ENCODE data around the gene BMP8B.
"Not testable (repeated sequence)": the region's sequence is repeated elsewhere in the genome, so short reads cannot be mapped to it uniquely, and the experiment has no call there.

The BMP8B gene

DNA sequence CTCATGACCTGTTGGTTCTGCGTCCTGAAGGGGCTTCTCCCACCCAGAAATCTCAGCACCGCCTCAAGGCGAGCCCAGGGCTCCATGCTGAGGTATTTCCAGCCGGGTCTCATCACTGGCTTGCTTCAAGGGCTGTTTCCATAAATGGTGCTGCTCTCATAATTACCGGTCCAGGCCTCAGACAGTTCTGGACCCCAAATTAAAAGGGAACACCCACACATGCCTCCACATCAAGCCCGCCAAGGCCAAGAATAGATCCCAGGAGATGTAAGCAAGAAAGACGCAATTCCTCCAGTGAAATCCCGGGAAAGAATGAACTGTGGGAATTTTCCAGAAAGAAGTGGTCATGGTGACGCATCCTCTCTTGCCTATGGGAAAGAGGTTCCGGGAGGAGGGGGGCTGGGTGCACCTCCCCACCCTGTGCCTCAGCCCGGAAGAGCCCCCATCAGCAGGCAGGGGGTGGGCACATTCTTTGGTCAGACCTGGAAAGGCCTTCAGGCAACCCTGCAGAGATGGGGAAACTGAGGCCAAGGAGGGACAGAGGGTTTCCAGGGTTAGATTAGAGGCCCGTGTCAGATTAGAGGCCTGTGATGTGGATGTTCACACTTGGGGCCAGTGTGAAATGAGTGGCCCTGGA is 10.1 kb downstream of the BMP8B start:
- not testable (repeated sequence) for DNase-seq (ENCODE audit: low spot score)

DNA sequence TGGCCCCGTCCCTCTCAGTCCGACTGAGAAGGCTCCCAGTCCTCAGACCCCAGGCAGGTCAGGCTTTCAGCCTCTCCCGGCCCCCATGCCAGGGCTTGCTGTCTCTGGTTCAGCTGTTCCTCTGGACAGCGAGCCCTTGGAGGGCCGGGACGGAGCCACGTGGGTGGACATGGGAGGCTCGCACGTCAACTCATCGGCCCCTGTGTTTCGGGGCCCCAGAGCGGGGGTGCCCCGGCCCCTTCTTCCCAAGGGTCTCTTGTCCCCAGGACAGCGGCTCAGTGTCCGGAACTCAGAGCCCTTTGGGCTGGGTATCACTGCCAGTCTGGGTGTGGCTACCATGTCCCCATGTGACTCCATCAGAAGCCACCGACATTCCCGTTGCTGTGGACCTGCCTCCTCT is 10.8 kb downstream of the BMP8B start:
- DNase-seq (ENCODE audit: low spot score) = not testable (repeated sequence)

DNA sequence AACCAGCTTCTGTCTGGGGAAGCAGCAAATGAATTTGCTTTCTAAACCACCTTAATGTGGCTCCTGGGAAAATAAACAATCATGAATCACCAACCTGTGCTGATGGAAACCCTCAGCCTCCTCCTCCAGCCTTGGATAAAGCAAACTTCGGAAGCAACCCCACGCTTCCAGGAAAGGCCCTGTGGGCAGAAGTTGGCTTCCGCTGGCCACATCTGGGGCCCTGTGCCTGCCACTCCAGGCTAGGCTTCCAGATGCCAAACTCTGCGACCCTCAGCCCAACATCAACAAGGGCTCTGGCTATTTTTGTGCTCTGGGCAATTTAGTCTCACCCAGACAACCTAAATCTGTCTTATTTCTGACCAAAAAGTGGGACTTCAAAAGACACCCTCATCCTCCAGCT is 11.4 kb downstream of the BMP8B start:
- no peak for DNase-seq (ENCODE audit: low spot score)

DNA sequence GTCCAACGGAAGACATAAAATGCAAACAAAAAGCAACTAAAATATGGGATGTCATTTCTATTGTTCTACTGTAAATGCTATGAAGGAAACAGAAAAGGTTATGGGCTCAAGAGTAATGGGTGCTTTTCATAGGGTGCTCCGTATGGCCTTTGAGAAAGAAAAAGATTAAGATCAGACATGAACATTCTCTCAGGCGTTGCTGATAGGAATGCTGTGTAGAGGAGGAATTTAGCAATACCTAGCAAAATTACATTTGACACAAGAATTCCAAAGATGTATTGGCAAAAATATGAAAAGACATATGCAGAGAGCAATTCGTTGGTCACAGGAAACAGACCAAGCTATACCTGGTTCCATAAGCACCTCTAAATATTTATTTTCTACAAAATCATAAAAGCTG is 11.8 kb downstream of the BMP8B start:
- no peak for DNase-seq (ENCODE audit: low spot score)

DNA sequence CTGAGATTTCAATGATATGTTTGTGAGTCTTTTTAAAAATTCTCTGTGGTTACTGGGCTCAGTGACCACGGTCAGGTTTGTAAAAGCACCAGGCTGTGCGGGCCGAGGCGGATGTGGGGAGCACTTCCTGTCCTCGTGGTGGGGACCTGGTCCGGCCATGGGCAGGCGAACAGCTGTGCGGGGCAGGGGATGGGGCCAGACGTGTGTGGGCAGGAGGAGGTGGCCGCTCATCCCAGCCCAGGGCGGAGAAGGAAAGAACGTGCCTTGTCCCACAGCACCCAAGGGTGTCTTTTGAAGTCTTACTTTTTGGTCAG is 12.3 kb downstream of the BMP8B start:
- DNase-seq (ENCODE audit: low spot score) = no peak

DNA sequence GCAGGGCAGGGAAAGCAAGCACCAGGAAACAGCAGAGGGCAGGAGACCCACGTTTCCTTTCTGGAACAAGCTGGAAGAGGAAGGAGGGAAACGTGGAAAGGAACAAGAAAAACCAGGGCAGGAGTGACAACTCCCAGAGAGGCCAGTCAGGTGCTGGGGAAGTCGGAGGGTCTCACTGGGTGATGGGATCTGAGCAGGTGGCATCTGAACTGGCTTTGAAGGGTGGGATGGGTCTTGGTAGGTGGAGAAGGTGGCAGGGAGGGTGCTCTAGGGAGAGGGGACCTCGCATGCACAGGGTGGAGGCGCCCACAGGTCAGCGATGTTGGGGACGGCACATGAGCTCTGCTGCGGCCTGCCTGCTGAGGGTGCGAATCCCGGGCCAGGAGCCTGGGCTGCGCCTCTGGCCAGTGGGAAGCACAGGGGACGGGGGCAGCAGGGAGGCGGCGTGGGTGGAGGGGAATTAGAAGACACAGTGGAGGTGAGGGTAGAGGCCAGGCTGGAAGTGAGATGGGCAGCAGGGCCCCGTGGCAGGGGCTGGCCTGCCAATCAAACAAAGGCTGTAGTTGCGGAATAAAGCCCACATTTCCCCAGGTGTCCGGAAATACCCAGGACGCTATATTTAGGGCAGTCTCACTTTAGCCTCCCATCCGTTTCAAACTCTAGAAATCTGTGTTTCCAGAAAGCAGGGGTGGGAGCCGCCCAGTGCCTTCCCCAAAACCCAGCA is 12.8 kb downstream of the BMP8B start:
- DNase-seq (ENCODE audit: low spot score) = not testable (repeated sequence)

DNA sequence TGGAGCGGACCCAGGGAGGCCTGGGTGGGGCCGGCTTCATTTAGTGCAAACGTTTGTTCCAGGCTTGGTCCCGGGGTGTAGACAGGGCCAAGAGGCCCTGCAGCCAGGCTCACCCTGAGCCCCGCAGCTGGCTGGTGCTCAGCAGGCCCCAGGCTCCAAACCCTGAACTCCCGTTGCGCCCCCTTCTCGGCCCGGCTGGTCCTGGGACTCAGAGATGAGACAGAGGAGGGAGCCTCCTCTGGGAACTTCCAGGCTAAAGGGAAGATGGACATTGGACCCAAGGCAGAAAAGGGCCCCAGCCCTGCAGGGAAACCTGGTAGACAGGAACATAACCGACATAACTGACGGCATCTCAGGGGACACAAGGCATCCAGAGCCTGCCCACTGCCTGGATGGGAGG is 13.5 kb downstream of the BMP8B start:
- not testable (repeated sequence) for DNase-seq (ENCODE audit: low spot score)

DNA sequence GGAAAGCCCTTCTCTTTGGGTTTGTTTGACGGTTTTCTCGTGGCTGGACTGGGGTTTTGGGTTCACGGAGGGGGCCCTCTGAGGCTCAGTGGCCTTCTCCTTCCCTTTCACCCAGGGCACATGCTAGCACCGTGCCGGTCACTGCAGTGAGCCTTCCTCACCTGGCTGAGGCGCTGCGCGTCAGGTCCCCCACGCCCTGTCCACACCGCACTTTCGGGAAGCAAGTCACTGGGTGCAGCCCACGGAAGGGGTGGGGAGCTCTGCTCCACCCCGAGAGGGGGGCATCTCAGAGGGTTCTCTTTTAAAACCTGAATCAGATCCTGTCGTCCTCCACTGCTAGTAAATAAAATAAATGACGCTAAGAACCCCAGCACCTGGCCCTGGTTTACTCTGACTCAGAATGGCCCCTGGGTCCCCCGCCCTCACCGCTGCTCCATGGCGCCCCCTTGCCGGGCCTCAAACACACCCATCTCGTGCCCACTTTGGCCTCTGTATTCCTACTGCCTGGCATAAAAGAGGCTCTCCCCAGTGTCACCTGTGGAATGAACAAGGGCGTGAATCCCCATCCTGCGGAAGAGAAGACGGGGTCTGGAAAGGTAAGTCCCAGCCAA is 15.2 kb downstream of the BMP8B start:
- DNase-seq (ENCODE audit: low spot score) = not testable (repeated sequence)

DNA sequence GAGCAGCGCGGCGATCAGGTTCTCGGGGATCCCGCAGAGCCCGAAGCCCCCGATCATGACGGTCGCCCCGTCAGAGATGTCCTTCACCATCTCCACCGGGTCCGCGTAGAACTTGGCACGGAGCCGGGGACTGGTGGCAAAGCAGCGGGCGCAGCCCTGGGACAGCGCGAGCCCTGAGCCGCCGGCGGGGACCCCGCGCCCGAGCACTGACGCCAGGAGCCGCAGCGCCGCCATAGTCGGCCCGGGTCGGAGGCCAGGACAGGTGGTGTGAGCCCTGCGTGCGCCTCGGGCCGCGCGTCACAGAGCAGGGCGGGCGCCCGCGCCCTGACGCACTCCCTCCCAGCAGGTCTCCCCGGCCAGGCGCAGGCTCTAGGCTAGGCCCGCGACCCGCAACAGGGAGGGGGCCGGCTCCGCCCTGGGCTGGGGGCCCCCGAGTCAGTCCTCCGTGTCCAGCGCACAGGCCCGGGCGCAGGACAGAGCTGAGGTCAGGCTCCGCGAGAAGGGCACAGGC is 17.6 kb downstream of the BMP8B start, which contains the start of gene OXCT2:
TSS of gene OXCT2 (minus strand) at position 327 of the 511 bp plus-strand sequence. CDS start at position 234, 93 bp downstream.
- DNase-seq (ENCODE audit: low spot score) = not testable (repeated sequence)

DNA sequence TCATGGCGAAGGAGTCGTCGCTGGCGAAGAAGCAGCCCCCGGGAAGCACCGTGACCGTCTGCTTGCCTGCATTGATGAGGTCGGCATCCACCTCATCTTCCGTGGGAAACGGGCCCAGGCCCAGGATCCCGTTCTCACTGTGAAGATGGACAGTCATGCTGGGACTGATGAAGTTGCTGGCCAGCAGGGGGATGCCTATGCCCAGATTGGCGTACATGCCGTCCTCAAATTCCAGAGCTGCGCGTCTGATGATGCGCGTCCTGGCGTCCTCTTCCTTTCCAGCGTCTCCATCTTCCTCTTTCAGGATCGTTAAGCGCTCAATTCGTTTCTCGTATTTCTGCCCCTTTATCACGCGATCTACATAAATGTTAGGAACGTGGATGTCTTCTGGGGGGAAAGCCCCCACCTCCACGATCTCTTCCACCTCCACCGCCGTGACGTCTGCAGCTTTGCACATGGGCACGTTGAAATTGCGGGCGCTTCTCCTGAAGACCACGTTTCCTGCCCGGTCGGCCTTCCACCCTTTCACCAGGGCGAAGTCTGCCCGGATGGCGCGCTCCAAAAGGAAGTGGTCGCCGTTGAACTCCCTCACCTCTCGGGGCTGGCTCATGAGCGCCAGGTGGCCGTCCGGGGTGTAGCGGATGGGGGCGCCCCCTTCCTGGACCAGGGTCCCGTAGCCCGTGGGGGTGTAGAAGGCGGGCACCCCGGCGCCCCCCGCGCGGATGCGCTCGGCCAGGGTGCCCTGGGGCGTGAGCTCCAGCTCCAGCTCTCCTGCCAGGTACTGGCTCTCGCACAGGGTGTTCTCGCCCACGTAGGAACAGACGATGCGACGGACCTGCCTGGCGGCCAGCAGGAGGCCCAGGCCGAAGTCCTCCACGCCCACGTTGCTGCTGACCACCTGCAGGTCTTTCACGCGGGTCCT is 18.3 kb downstream of the BMP8B start:
- DNase-seq (ENCODE audit: low spot score) = not testable (repeated sequence)

DNA sequence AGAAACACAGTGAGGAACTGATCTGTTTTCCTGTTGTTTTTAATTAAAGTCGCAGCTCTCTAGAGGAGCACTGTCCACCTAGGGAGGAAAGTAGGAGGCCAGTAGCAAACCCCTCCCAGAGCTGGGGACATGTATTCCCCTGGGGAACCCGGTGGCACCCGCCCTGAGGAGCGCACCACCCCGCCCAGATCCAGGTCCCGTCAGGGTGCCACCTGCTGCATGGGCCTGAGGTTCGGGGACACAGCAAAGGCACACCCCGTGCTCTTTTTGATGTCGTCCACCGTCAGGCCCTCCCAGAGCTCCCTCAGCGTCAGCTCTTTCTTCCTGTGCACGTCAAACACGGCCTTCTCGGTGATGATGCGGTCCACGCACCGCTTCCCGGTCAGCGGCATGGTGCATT is 19.2 kb downstream of the BMP8B start:
- DNase-seq (ENCODE audit: low spot score) = not testable (repeated sequence)

DNA sequence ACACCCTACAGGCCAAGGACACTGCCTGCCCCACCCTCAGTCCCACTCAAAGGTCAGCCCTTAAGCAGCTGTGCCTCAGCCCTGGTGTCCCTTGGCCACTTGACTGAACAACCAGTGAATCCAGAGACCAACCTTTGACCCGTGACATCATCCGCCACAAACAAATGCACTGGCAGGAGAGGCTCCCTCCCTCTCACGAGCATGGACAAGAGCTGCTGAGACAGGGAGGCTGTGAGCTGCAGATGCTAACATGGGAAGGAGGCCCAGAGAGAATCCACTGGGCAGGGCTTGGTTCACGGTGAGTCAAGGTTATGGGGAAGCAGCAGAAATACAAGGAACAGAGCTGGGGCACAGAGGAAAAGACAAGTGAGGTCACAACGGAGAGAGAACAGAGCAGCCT is 22.2 kb downstream of the BMP8B start:
- not testable (repeated sequence) for DNase-seq (ENCODE audit: low spot score)

DNA sequence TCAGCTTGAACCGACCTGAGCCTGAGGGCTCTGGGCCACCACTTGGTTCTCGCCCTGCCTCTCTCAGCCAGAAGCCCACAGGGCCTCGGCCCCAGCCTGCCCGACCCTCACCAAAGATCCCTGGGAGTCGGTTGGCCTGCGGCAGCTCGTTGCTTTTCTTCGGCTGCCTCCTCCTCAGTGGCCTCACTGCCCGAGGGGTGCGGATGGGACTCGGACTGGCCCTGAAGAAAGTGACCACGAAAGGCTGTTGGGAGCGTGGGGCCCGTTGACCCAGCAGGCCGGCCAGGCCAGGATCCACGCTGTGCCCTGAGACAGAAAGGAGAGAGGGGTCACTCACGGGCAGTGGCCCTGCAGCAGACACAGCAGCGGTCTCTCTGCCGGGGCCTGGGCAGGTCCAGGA is 24.2 kb downstream of the BMP8B start:
- DNase-seq (ENCODE audit: low spot score) = not testable (repeated sequence)

DNA sequence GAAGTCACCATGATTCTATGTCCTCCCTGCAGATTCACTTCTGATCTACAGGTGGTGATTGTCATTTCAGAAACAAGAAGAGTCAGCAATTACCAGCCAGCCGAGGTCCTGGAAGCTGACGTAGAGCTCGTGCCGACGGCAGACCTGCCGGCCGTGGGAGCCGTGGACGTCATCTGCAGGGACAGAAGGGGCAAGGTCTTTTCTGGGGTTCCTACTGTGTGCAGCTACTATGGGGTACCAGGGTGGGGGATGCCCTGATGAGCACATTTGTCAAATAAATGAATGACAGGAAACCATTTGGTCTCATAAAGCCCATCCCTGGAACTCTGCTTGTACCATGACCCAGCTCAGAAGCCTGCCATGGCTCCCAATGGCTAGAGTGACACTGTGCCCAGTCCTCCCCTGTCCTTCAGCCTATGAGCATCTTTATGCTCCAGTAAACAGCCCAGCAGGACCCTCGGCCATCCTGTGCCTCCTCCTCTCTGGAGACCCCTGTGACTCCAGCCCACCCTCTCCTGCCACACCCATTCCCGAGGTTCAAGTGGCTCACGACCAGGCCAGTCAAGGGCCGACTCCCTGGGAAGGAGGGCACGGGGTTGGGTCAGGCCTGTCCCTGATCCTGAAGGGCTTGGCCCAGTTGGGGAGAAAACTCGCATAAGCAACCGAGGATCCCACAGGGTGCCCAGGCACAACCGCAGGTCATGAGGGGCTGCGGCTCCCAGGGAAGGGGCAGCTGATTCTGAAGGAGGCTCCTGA is 24.9 kb downstream of the BMP8B start:
- not testable (repeated sequence) for DNase-seq (ENCODE audit: low spot score)

DNA sequence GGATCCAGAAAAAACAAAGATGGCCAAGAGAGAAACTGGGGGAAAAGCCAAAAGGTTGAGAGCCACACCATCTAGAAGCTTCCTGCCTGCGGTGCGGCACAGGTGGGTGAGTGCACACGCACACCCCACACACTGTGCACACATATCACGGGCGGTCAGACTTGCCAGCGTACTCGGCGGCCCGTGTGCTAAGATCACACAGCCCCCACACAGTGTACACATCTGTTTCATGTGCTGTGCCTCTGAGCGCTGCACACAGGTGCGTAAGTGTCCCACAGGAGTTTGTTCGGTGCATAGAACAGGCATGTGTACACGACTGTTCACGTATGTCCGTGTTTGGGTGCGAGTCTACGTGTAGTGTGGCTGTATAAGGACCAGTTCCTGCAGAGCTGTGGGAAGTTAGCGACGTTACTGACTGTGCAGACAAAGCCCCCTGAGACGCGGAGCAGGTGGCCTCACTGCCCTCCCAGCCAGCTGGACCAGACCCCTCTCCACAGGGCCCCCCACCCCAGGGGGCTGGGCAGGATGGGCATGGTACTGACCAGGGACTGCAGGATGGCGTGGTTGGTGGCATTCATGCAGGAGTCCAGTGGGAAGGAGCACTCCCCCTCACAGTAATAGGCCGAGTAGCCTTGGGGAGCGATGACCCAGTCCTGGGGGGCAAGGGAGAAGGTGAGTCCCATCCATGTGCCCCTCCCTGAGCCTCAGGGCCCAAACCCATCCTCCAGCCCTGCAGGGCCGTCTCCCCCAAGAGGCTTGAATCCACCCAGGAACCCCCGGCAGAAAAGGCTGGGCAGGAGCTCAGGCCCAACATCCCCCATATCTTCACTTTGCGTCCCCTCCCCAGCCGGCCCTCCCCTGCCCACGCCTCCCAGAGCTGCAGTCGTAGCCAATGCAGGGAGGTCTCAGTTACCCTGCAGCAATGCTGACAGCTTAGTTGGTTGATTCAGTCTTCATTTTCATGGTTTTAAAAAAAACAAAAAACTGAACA is 25.8 kb downstream of the BMP8B start:
- no peak for DNase-seq (ENCODE audit: low spot score)

DNA sequence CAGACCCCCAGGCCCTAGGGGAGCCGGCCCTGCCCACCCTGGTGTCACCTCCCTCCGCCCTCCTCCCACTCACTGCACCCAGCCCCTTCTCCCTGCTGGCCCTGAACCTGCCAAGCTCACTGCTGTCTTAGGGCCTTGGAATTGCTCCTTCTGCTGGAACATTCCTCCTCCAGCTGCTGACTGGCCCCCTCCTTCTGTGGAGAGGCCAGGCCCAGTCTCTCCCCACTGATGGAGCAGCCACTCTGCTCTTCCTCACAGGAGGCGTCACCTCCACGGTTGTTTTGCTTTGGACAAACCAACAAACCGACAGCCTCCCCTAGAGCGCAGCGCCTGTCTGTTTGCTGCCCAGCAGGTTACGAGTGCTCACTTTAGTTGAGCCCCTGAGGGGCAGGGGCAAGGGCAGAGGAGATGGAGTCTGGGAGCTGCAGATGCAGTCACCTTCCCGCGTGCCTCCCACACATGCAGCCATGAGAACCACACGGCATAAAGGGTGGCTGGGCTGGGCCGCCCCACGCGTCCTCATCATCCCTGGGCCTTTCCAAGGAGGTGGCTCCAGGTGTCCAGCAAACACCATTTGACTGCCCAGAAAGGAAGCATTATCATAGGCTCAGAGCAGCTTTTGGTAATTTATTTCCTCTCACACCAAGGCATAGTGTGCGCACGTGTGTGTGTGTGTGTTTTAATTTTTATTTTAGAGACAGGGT is 27.0 kb downstream of the BMP8B start:
- DNase-seq (ENCODE audit: low spot score) = no peak

DNA sequence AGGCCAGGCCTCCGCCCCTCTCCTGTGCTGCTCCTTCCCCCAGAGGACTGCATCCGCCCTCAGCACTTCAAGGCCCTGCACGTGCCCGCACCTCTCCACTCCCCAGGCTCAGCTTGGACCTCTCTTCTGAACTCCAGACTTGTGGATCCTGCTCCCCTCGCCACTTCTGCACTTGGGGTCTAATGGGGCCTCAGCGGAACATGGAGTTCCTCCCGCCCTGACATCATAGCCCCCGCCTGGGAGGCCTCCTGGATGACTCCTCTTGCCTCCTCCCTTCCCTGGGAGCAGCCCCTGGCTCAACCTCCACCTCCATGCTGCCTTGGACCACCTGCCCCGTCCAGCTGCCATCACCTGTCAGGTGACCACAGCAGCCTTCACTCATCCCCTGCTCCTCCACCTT is 27.6 kb downstream of the BMP8B start:
- no peak for DNase-seq (ENCODE audit: low spot score)

DNA sequence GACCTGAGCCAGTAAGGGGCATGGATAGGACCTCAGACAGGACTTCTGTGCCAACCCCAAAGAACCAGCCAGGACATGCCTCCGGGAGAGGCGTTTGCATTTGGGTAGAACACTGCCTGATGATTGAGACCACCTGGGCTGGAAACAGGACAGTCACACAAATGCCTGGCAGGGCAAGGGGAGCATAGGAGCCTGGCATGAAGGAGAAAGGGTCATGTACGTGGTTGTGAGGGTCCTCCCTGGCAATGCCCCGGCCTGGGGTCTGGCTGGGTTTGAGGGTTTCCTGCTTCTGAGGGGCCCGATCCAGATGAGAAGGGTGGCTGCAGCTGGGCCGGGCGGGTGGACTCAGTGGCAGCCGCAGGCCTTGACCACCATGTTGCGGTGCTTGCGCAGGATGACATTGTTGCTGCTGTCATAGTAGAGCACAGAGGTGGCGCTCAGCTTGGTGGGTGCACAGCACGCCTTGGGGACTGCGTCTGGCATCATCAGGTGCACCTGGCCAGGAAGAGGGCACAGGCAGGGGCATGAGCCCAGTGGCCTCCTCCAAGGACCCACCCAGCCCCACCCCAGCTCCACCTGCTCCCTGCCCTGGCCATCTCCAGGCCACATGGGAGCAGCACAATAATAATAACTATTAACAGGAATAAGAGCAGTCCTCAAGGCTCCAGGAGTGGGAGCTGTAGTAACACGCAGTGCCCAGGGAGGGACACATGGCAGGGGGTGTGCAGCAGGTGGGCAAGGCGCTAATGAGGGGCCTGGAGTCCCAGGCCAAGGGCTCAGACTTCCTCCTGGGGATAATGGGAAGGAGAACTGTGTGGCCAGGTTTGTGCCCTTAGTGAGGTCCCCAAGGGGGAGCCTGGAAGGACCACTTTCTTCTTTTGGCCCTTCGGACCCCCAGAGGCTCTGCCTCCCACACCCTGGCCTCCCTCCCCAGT is 28.3 kb downstream of the BMP8B start:
- no peak for DNase-seq (ENCODE audit: low spot score)
